Gastroesophageal sphincter (tissue), 4 donors: Measurements from ENCODE around the gene MAPK1. TPM values are rescaled to one million over a fixed set of nuclear protein-coding genes. Genes with fewer than 3 reads are reported as not detected.
"Not testable (repeated sequence)": the region's sequence is repeated elsewhere in the genome, so short reads cannot be mapped to it uniquely, and the experiment has no call there.

Source experiments
- ATAC-seq: fragments of 150-250 bp; one replicate; pipeline ENCODE4 v1.9.1; 2016; ENCODE audit warnings: mild to moderate bottlenecking, moderate library complexity
- H3K27ac ChIP-seq, 4 donors: fragments of 200-600 bp; sonication (generic) in 3 of 4; 1 replicate in 3 of 4; 2 replicates in 1 of 4; pipeline ENCODE4 v1.5.1; 2016 to 2019
- H3K27me3 ChIP-seq: fragments of 200-600 bp; sonication (generic); one replicate; pipeline ENCODE4 v1.5.1; 2019
- H3K36me3 ChIP-seq, 2 donors: fragments of 200-600 bp; sonication (generic); one replicate each; pipeline ENCODE4 v1.5.1; 2019; ENCODE audit warnings: control low read depth in 1 of 2
- H3K4me1 ChIP-seq, 3 donors: fragments of 200-600 bp; sonication (generic); 1 replicate in 2 of 3; 2 replicates in 1 of 3; pipeline ENCODE4 v1.5.1; 2016 to 2019; ENCODE audit warnings: control low read depth in 2 of 3
- H3K4me3 ChIP-seq, 2 donors: fragments of 200-600 bp; sonication (generic); one replicate each; pipeline ENCODE4 v1.5.1; 2019; ENCODE audit warnings: mild to moderate bottlenecking in 1 of 2, moderate library complexity in 1 of 2
- H3K9me3 ChIP-seq, 3 donors: fragments of 200-600 bp; sonication (generic); one replicate each; pipeline ENCODE4 v1.5.1; 2017 to 2019; ENCODE audit warnings: control low read depth in 2 of 3
- CTCF ChIP-seq, 4 experiments: fragments of 200-600 bp in 2 of 4; fragments of 450-650 bp in 2 of 4; sonication (generic) in 1 of 4; IDR thresholded peaks; one replicate each; pipeline ENCODE4 v1.5.1; 2017 to 2019; ENCODE audit warnings: antibody characterized with exemption in 4 of 4, mild to moderate bottlenecking in 2 of 4, moderate library complexity in 2 of 4
- EP300 ChIP-seq: sonication (generic); formaldehyde crosslinking; IDR thresholded peaks from one replicate; pipeline ENCODE4 v1.6.1; 2017; ENCODE audit warnings: antibody characterized with exemption, mild to moderate bottlenecking
- POLR2A ChIP-seq, 2 donors: fragments of 450-650 bp; IDR thresholded peaks; one replicate each; pipeline ENCODE4 v1.6.1; 2017; ENCODE audit warnings: antibody characterized with exemption in 2 of 2, mild to moderate bottlenecking in 2 of 2, moderate library complexity in 1 of 2
- POLR2AphosphoS5 ChIP-seq: sonication (generic); formaldehyde crosslinking; IDR thresholded peaks from one replicate; pipeline ENCODE4 v1.6.1; 2017; ENCODE audit warnings: antibody characterized with exemption
- WGBS, 2 donors: methylation state at CpG; one replicate each; pipeline ENCODE4 v1.1.5; 2018; ENCODE audit warnings: low coverage in 1 of 2; 5-methylcytosine and 5-hydroxymethylcytosine counted together
- total RNA-seq, 4 donors: library from RNA; depleted of rRNA; stranded (reverse); fragments of >200 nt; gene quantifications; one replicate each; pipeline ENCODE4 v1.1.0, GENCODE V29; 2016

The MAPK1 gene
- total RNA-seq, 4 donors from 2014 or later = 40.3 to 70.8 (median 57.4) TPM

- Histone ChIP-seq H3K27ac (no peak overlapping the region), H3K27me3 (no peaks in the 10 kb centered on the region), H3K4me1 (no peaks in the 10 kb centered on the region), H3K4me3 (no peak overlapping the region), H3K9me3 (no peaks in the 10 kb centered on the region), H3K36me3 (no peaks in the 10 kb centered on the region)
- TF ChIP-seq POLR2AphosphoS5 (no peak), EP300 (no peak)
- no peak for ATAC-seq
- 83 to 93% methylated on average over 2 of the region's 2 CpGs for WGBS, 2 donors
These were observed 42.4 kb upstream of the MAPK1 start for GRCh38 chr22:21909871-21910270.

GRCh38 chr22:21907638-21908522 lies 40.4 kb upstream of the MAPK1 start:
- Histone ChIP-seq H3K27ac (no peak overlapping the region), H3K27me3 (no peaks in the 10 kb centered on the region), H3K4me3 (no peak overlapping the region), H3K9me3 (no peaks in the 10 kb centered on the region), H3K4me1 (no peaks in the 10 kb centered on the region), H3K36me3 (peaks cover 0 to 15% of the 10 kb centered on the region in 2 donors)
- TF ChIP-seq POLR2AphosphoS5 (no peak), CTCF (IDR thresholded peaks at IDR 0.05) (no peak), POLR2A (IDR thresholded peaks at IDR 0.05) (no peak), EP300 (no peak)
- no peak for ATAC-seq
- 95 to 100% methylated on average over 1 to 6 of the region's 7 CpGs for WGBS, 2 donors

GRCh38 chr22:21905234-21905633 lies 37.8 kb upstream of the MAPK1 start:
- H3K27me3 ChIP-seq, H3K4me1 ChIP-seq, ATAC-seq, H3K9me3 ChIP-seq, H3K4me3 ChIP-seq, H3K27ac ChIP-seq: not testable (repeated sequence)
- H3K36me3 ChIP-seq = peaks cover 0 to 15% of the 10 kb centered on the region in 2 donors
- 90 to 95% methylated on average over 4 of the region's 11 CpGs for WGBS, 2 donors

GRCh38 chr22:21904250-21904789 lies 36.9 kb upstream of the MAPK1 start:
- TF ChIP-seq CTCF (IDR thresholded peaks at IDR 0.05) (no peak), POLR2A (IDR thresholded peaks at IDR 0.05) (no peak), EP300 (no peak), POLR2AphosphoS5 (no peak)
- Histone ChIP-seq H3K4me3 (no peak overlapping the region), H3K27me3 (no peaks in the 10 kb centered on the region), H3K27ac (no peak overlapping the region), H3K36me3 (peaks cover 0 to 15% of the 10 kb centered on the region in 2 donors), H3K4me1 (no peaks in the 10 kb centered on the region), H3K9me3 (no peaks in the 10 kb centered on the region)
- WGBS, 2 donors = 100% methylated on average over 2 of the region's 4 CpGs
- ATAC-seq = no peak

GRCh38 chr22:21903283-21903682 lies 35.8 kb upstream of the MAPK1 start:
- WGBS, 2 donors = 88 to 92% methylated on average over 3 to 4 of the region's 4 CpGs
- no peak for ATAC-seq
- peaks cover 0 to 15% of the 10 kb centered on the region in 2 donors for H3K36me3 ChIP-seq
- no peak overlapping the region for H3K27ac ChIP-seq
- no peaks in the 10 kb centered on the region for H3K4me1 ChIP-seq
- H3K27me3 ChIP-seq = no peaks in the 10 kb centered on the region
- H3K9me3 ChIP-seq = no peaks in the 10 kb centered on the region
- TF ChIP-seq POLR2AphosphoS5 (no peak), EP300 (no peak), CTCF (IDR thresholded peaks at IDR 0.05) (no peak), POLR2A (IDR thresholded peaks at IDR 0.05) (no peak)
- H3K4me3 ChIP-seq = no peak overlapping the region
